DND-41 (cell line): ENCODE data around the gene TAP2.

ENCODE experiments used
- ATAC-seq: fragments of 200-7000 bp; cut with Tn5 transposase; 3 replicates; pipeline ENCODE4 v1.9.1; 2021; ENCODE audit warnings: low read depth; ENCODE audit not compliant: insufficient read depth
- DNase-seq: peaks from one replicate; pipeline ENCODE4 v3.0.0-alpha.2; 2020
- H2AFZ ChIP-seq: 2 replicates; pipeline ENCODE4 v1.6.0; 2012; ENCODE audit warnings: low read depth, low read length
- H3K27ac ChIP-seq: 2 replicates; pipeline ENCODE4 v1.5.1; 2012; ENCODE audit warnings: low read length, inconsistent platforms
- H3K27me3 ChIP-seq: fragments of 200-600 bp; sonication (generic); 2 replicates; pipeline ENCODE4 v1.6.0; 2012; ENCODE audit warnings: low read length, mild to moderate bottlenecking, inconsistent platforms; ENCODE audit not compliant: insufficient read depth, poor library complexity
- H3K36me3 ChIP-seq: 2 replicates; pipeline ENCODE4 v1.5.1; 2012; ENCODE audit warnings: low read length, inconsistent platforms; ENCODE audit not compliant: insufficient read depth
- H3K4me1 ChIP-seq: 2 replicates; pipeline ENCODE4 v1.5.1; 2012; ENCODE audit warnings: mild to moderate bottlenecking, low read length; ENCODE audit not compliant: insufficient read depth
- H3K4me2 ChIP-seq: 2 replicates; pipeline ENCODE4 v1.6.0; 2012; ENCODE audit warnings: mild to moderate bottlenecking, moderate library complexity, low read length, inconsistent platforms; ENCODE audit not compliant: insufficient read depth
- H3K4me3 ChIP-seq, 2 experiments: fragments of 200-600 bp in 1 of 2; shearing (Covaris generic) in 1 of 2; 2 replicates each; pipeline ENCODE4 v1.5.1; 2012 to 2016; ENCODE audit warnings: inconsistent platforms in 2 of 2, low read length in 2 of 2, mild to moderate bottlenecking in 2 of 2, low read depth in 1 of 2, moderate library complexity in 1 of 2
- H3K79me2 ChIP-seq: 2 replicates; pipeline ENCODE4 v1.6.0; 2012; ENCODE audit warnings: low read length, inconsistent platforms; ENCODE audit not compliant: insufficient read depth
- H3K9ac ChIP-seq: 2 replicates; pipeline ENCODE4 v1.6.0; 2012; ENCODE audit warnings: low read depth, mild to moderate bottlenecking, inconsistent platforms, low read length, moderate library complexity
- H3K9me3 ChIP-seq: 2 replicates; pipeline ENCODE4 v1.5.1; 2012; ENCODE audit warnings: low read length, moderate library complexity, mild to moderate bottlenecking, inconsistent platforms; ENCODE audit not compliant: insufficient read depth, severe bottlenecking
- H4K20me1 ChIP-seq: 2 replicates; pipeline ENCODE4 v1.6.0; 2012; ENCODE audit warnings: low read length; ENCODE audit not compliant: insufficient read depth
- CTCF ChIP-seq: IDR thresholded peaks from 2 replicates; pipeline ENCODE4 v1.5.1; 2012; ENCODE audit warnings: borderline replicate concordance, low read length, moderate library complexity, mild to moderate bottlenecking; ENCODE audit not compliant: poor library complexity, severe bottlenecking; ENCODE audit errors: extremely low read depth
- EZH2 ChIP-seq: IDR thresholded peaks from 3 replicates; pipeline ENCODE4 v1.6.1; 2012; ENCODE audit warnings: borderline replicate concordance, low read depth, mild to moderate bottlenecking, moderate library complexity, low read length, inconsistent platforms; ENCODE audit not compliant: severe bottlenecking

The TAP2 gene

DNA sequence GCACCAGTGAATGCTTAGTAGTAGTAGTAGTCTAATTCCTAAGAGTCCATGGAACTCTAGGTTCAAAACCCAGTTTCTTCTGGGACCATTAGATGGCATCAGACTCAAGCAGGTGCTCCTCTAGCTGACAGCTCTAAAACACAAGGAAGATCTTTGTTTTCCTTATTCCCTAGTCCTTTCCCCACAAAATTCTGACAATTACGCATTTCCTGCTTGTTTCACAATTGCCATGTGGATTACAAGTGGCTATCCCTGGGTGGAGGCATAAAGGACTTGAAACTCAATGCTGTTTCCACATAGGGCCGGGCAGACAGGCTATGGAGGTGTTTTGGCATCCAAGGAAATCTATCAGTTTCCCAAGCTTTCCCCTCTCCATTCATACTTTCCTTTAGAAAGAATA, 12.6 kb downstream of the TAP2 start:
- no peak for ATAC-seq

GRCh38 chr6:32819729-32820128, 18.8 kb downstream of the TAP2 start:
- Histone ChIP-seq H3K27ac (no peak overlapping the region), H3K4me2 (no peak overlapping the region), H3K9me3 (no peaks in the 10 kb centered on the region), H2AFZ (no peak overlapping the region), H3K36me3 (no peaks in the 10 kb centered on the region), H3K4me1 (no peaks in the 10 kb centered on the region), H3K79me2 (no peaks in the 10 kb centered on the region), H3K9ac (no peak overlapping the region), H3K27me3 (no peaks in the 10 kb centered on the region), H3K4me3 (no peak overlapping the region), H4K20me1 (no peaks in the 10 kb centered on the region)
- DNase-seq (no peak), ATAC-seq (no peak)
- TF ChIP-seq CTCF (no peak), EZH2 (no peak)

More for the DNA sequence above, 12.6 kb downstream of the TAP2 start:
- no peaks in the 10 kb centered on the region for H4K20me1 ChIP-seq
- no peak overlapping the region for H3K4me2 ChIP-seq
- no peak for DNase-seq
- H3K36me3 ChIP-seq: peaks cover 28% of the 10 kb centered on the region
- no peaks in the 10 kb centered on the region for H3K9me3 ChIP-seq
- H3K9ac ChIP-seq: no peak overlapping the region
- no peaks in the 10 kb centered on the region for H3K79me2 ChIP-seq
- TF ChIP-seq CTCF (peak; percentile 44), EZH2 (no peak)
- H3K27me3 ChIP-seq: no peaks in the 10 kb centered on the region
- no peaks in the 10 kb centered on the region for H3K4me1 ChIP-seq
- H2AFZ ChIP-seq: no peak overlapping the region
- H3K27ac ChIP-seq: no peak overlapping the region
- H3K4me3 ChIP-seq: no peak overlapping the region

DNA sequence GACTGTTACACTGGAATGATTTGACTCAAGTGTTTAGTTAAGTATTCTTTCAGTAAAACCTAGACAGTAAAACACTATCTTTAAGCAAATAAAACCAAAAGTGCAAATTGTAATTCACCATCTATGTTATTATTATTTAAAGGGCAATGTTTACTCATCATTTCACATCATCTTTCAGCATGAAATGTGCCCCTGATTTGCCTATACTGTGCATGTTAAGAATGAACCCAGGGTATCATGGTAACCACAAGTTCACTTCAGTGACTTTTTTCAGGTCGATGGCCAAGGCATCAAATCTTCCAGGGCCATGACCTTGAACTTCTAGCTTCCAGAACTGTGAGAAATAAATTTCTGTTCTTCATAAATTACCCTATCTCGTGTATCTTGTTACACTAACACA, 19.7 kb downstream of the TAP2 start:
- Histone ChIP-seq H2AFZ (no peak overlapping the region), H3K36me3 (no peaks in the 10 kb centered on the region), H3K9me3 (no peaks in the 10 kb centered on the region), H4K20me1 (no peaks in the 10 kb centered on the region), H3K4me1 (no peaks in the 10 kb centered on the region), H3K79me2 (no peaks in the 10 kb centered on the region), H3K4me2 (no peak overlapping the region), H3K4me3 (no peak overlapping the region), H3K9ac (no peak overlapping the region), H3K27me3 (no peaks in the 10 kb centered on the region), H3K27ac (no peak overlapping the region)
- no peak for ATAC-seq
- TF ChIP-seq CTCF: no peak
- TF ChIP-seq EZH2: no peak
- DNase-seq: no peak

DNA sequence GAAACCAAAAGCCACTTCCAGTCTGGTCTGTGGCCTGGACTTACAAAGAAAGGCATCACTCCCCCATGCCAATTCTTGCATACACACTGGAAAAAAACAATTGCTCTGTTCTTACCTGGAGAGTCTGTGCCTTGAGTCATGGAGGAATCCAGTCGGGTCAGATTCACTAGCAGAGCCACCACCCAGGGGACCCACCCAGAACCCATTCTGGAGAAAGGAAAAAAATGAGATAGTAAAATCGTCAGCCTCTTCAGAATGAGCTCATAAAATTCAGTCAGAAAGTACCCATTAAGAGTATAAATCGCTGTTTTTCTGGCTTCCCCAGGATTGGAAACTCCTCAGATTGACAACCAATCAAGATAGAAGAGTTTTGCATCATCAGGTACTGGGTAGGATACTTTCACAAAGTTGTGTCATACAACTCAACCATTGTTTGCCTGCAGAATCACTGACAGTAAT, 21.8 kb downstream of the TAP2 start, which contains the start of gene HLA-DOB:
TSS of gene HLA-DOB (minus strand) at position 257 of the 459 bp plus-strand sequence. CDS start at position 206, 51 bp downstream.
- no peak within 1 kb of the TSS for H3K4me3 ChIP-seq
- no peak within 1 kb of the TSS for H3K27ac ChIP-seq
- H3K9ac ChIP-seq: no peak within 1 kb of the TSS
- no peak for TF ChIP-seq EZH2
- H3K4me2 ChIP-seq: no peak within 1 kb of the TSS
- no peak for ATAC-seq
- H2AFZ ChIP-seq: no peak within 1 kb of the TSS
- H3K9me3 ChIP-seq: no peaks in the 10 kb centered on the region
- DNase-seq: no peak
- H3K27me3 ChIP-seq: peaks cover 6% of the 10 kb centered on the region
- H3K4me1 ChIP-seq: no peaks in the 10 kb centered on the region
- no peaks in the 10 kb centered on the region for H3K79me2 ChIP-seq
- H4K20me1 ChIP-seq: no peaks in the 10 kb centered on the region
- H3K36me3 ChIP-seq: no peaks in the 10 kb centered on the region
